ENCODE data around the gene MPPE1. TPM values are rescaled to one million over a fixed set of nuclear protein-coding genes. Genes with fewer than 3 reads are reported as not detected.

MPPE1 gene
- polyA plus RNA-seq, 2 donors = 19.1 to 20.3 TPM

GRCh38 chr18:11850821-11851145 lies 57.3 kb downstream of the MPPE1 start:
- no peaks in the 10 kb centered on the region for H3K27me3 ChIP-seq (ENCODE audit: control insufficient read depth in 1 of 2, insufficient read depth in 2 of 2, low read length in 2 of 2)
- peak overlapping the region; percentile 71 to 98 for H3K27ac ChIP-seq (ENCODE audit: low read depth in 2 of 2, low read length in 1 of 2)
- H3K4me3 ChIP-seq (ENCODE audit: low read depth in 1 of 2, low read length in 2 of 2) = peak overlapping the region; percentile 78 to 91
- H3K36me3 ChIP-seq (ENCODE audit: control insufficient read depth in 2 of 2, insufficient read depth in 2 of 2, low read length in 1 of 2) = no peaks in the 10 kb centered on the region
- H3K9me3 ChIP-seq (ENCODE audit: control insufficient read depth in 2 of 2, insufficient read depth in 1 of 2, low read depth in 1 of 2, low read length in 1 of 2) = no peaks in the 10 kb centered on the region
- H3K4me1 ChIP-seq (ENCODE audit: control insufficient read depth in 2 of 2, insufficient read depth in 2 of 2, low read length in 1 of 2) = peaks cover 0 to 1% of the 10 kb centered on the region in 2 donors
- WGBS, 2 donors = 0 to 1% methylated on average over 10 of the region's 10 CpGs

GRCh38 chr18:11849841-11850634 lies 58.1 kb downstream of the MPPE1 start:
- Histone ChIP-seq H3K4me1 (ENCODE audit: control insufficient read depth in 2 of 2, insufficient read depth in 2 of 2, low read length in 1 of 2) (peaks cover 0 to 1% of the 10 kb centered on the region in 2 donors), H3K27me3 (ENCODE audit: control insufficient read depth in 1 of 2, insufficient read depth in 2 of 2, low read length in 2 of 2) (no peaks in the 10 kb centered on the region), H3K9me3 (ENCODE audit: control insufficient read depth in 2 of 2, insufficient read depth in 1 of 2, low read depth in 1 of 2, low read length in 1 of 2) (no peaks in the 10 kb centered on the region), H3K4me3 (ENCODE audit: low read depth in 1 of 2, low read length in 2 of 2) (peak overlapping the region; percentile 25 to 91), H3K27ac (ENCODE audit: low read depth in 2 of 2, low read length in 1 of 2) (peak overlapping the region; percentile 38 to 78), H3K36me3 (ENCODE audit: control insufficient read depth in 2 of 2, insufficient read depth in 2 of 2, low read length in 1 of 2) (no peaks in the 10 kb centered on the region)
- WGBS, 2 donors = 6 to 11% methylated on average over 17 of the region's 17 CpGs

GRCh38 chr18:11849279-11849678 lies 58.8 kb downstream of the MPPE1 start:
- no peaks in the 10 kb centered on the region for H3K9me3 ChIP-seq (ENCODE audit: control insufficient read depth in 2 of 2, insufficient read depth in 1 of 2, low read depth in 1 of 2, low read length in 1 of 2)
- H3K27me3 ChIP-seq (ENCODE audit: control insufficient read depth in 1 of 2, insufficient read depth in 2 of 2, low read length in 2 of 2) = no peaks in the 10 kb centered on the region
- no peak overlapping the region for H3K4me3 ChIP-seq (ENCODE audit: low read depth in 1 of 2, low read length in 2 of 2)
- peaks cover 0 to 1% of the 10 kb centered on the region in 2 donors for H3K4me1 ChIP-seq (ENCODE audit: control insufficient read depth in 2 of 2, insufficient read depth in 2 of 2, low read length in 1 of 2)
- no peaks in the 10 kb centered on the region for H3K36me3 ChIP-seq (ENCODE audit: control insufficient read depth in 2 of 2, insufficient read depth in 2 of 2, low read length in 1 of 2)
- WGBS, 2 donors = 88 to 94% methylated on average over 7 of the region's 7 CpGs
- H3K27ac ChIP-seq (ENCODE audit: low read depth in 2 of 2, low read length in 1 of 2) = no peak overlapping the region

- H3K27ac ChIP-seq (ENCODE audit: low read depth in 2 of 2, low read length in 1 of 2) = no peak overlapping the region
- WGBS, 2 donors = 82 to 87% methylated on average over 4 of the region's 4 CpGs
- no peak overlapping the region for H3K4me3 ChIP-seq (ENCODE audit: low read depth in 1 of 2, low read length in 2 of 2)
- H3K27me3 ChIP-seq (ENCODE audit: control insufficient read depth in 1 of 2, insufficient read depth in 2 of 2, low read length in 2 of 2) = no peaks in the 10 kb centered on the region
- no peaks in the 10 kb centered on the region for H3K9me3 ChIP-seq (ENCODE audit: control insufficient read depth in 2 of 2, insufficient read depth in 1 of 2, low read depth in 1 of 2, low read length in 1 of 2)
- no peaks in the 10 kb centered on the region for H3K4me1 ChIP-seq (ENCODE audit: control insufficient read depth in 2 of 2, insufficient read depth in 2 of 2, low read length in 1 of 2)
- H3K36me3 ChIP-seq (ENCODE audit: control insufficient read depth in 2 of 2, insufficient read depth in 2 of 2, low read length in 1 of 2) = no peaks in the 10 kb centered on the region
Measured at GRCh38 chr18:11847811-11848210, 60.3 kb downstream of the MPPE1 start.

- H3K9me3 ChIP-seq (ENCODE audit: control insufficient read depth in 2 of 2, insufficient read depth in 1 of 2, low read depth in 1 of 2, low read length in 1 of 2) = no peaks in the 10 kb centered on the region
- H3K27me3 ChIP-seq (ENCODE audit: control insufficient read depth in 1 of 2, insufficient read depth in 2 of 2, low read length in 2 of 2) = no peaks in the 10 kb centered on the region
- H3K36me3 ChIP-seq (ENCODE audit: control insufficient read depth in 2 of 2, insufficient read depth in 2 of 2, low read length in 1 of 2) = no peaks in the 10 kb centered on the region
- WGBS, 2 donors = 81 to 93% methylated on average over 4 of the region's 4 CpGs
- H3K4me3 ChIP-seq (ENCODE audit: low read depth in 1 of 2, low read length in 2 of 2) = no peak overlapping the region
- H3K27ac ChIP-seq (ENCODE audit: low read depth in 2 of 2, low read length in 1 of 2) = no peak overlapping the region
- no peaks in the 10 kb centered on the region for H3K4me1 ChIP-seq (ENCODE audit: control insufficient read depth in 2 of 2, insufficient read depth in 2 of 2, low read length in 1 of 2)
Measured at GRCh38 chr18:11845654-11846053, 62.5 kb downstream of the MPPE1 start.

- no peak overlapping the region for H3K4me3 ChIP-seq (ENCODE audit: low read depth in 1 of 2, low read length in 2 of 2)
- no peaks in the 10 kb centered on the region for H3K4me1 ChIP-seq (ENCODE audit: control insufficient read depth in 2 of 2, insufficient read depth in 2 of 2, low read length in 1 of 2)
- no peak overlapping the region for H3K27ac ChIP-seq (ENCODE audit: low read depth in 2 of 2, low read length in 1 of 2)
- no peaks in the 10 kb centered on the region for H3K36me3 ChIP-seq (ENCODE audit: control insufficient read depth in 2 of 2, insufficient read depth in 2 of 2, low read length in 1 of 2)
- H3K9me3 ChIP-seq (ENCODE audit: control insufficient read depth in 2 of 2, insufficient read depth in 1 of 2, low read depth in 1 of 2, low read length in 1 of 2) = no peaks in the 10 kb centered on the region
- no peaks in the 10 kb centered on the region for H3K27me3 ChIP-seq (ENCODE audit: control insufficient read depth in 1 of 2, insufficient read depth in 2 of 2, low read length in 2 of 2)
- 87 to 88% methylated on average over 6 of the region's 6 CpGs for WGBS, 2 donors
Measured at GRCh38 chr18:11844436-11844835, 63.7 kb downstream of the MPPE1 start.

GRCh38 chr18:11842562-11842961 lies 65.6 kb downstream of the MPPE1 start:
- Histone ChIP-seq H3K4me3 (ENCODE audit: low read depth in 1 of 2, low read length in 2 of 2) (no peak overlapping the region), H3K9me3 (ENCODE audit: control insufficient read depth in 2 of 2, insufficient read depth in 1 of 2, low read depth in 1 of 2, low read length in 1 of 2) (no peaks in the 10 kb centered on the region), H3K36me3 (ENCODE audit: control insufficient read depth in 2 of 2, insufficient read depth in 2 of 2, low read length in 1 of 2) (no peaks in the 10 kb centered on the region), H3K27me3 (ENCODE audit: control insufficient read depth in 1 of 2, insufficient read depth in 2 of 2, low read length in 2 of 2) (no peaks in the 10 kb centered on the region), H3K4me1 (ENCODE audit: control insufficient read depth in 2 of 2, insufficient read depth in 2 of 2, low read length in 1 of 2) (no peaks in the 10 kb centered on the region), H3K27ac (ENCODE audit: low read depth in 2 of 2, low read length in 1 of 2) (no peak overlapping the region)
- WGBS, 2 donors = 68 to 69% methylated on average over 5 of the region's 5 CpGs

GRCh38 chr18:11840493-11840892 lies 67.6 kb downstream of the MPPE1 start:
- 53 to 67% methylated on average over 6 of the region's 6 CpGs for WGBS, 2 donors

GRCh38 chr18:11839556-11839955 lies 68.6 kb downstream of the MPPE1 start:
- 73 to 77% methylated on average over 6 of the region's 6 CpGs for WGBS, 2 donors

More at GRCh38 chr18:11840493-11840892, 67.6 kb downstream of the MPPE1 start:
- Histone ChIP-seq H3K36me3 (ENCODE audit: control insufficient read depth in 2 of 2, insufficient read depth in 2 of 2, low read length in 1 of 2) (no peaks in the 10 kb centered on the region), H3K4me3 (ENCODE audit: low read depth in 1 of 2, low read length in 2 of 2) (no peak overlapping the region), H3K27ac (ENCODE audit: low read depth in 2 of 2, low read length in 1 of 2) (no peak overlapping the region), H3K4me1 (ENCODE audit: control insufficient read depth in 2 of 2, insufficient read depth in 2 of 2, low read length in 1 of 2) (no peaks in the 10 kb centered on the region), H3K27me3 (ENCODE audit: control insufficient read depth in 1 of 2, insufficient read depth in 2 of 2, low read length in 2 of 2) (no peaks in the 10 kb centered on the region), H3K9me3 (ENCODE audit: control insufficient read depth in 2 of 2, insufficient read depth in 1 of 2, low read depth in 1 of 2, low read length in 1 of 2) (no peaks in the 10 kb centered on the region)

GRCh38 chr18:11834772-11835171 lies 73.3 kb downstream of the MPPE1 start:
- H3K27me3 ChIP-seq (ENCODE audit: control insufficient read depth in 1 of 2, insufficient read depth in 2 of 2, low read length in 2 of 2) = no peaks in the 10 kb centered on the region
- 78 to 86% methylated on average over 5 of the region's 5 CpGs for WGBS, 2 donors
- no peaks in the 10 kb centered on the region for H3K36me3 ChIP-seq (ENCODE audit: control insufficient read depth in 2 of 2, insufficient read depth in 2 of 2, low read length in 1 of 2)
- H3K27ac ChIP-seq (ENCODE audit: low read depth in 2 of 2, low read length in 1 of 2) = no peak overlapping the region
- no peaks in the 10 kb centered on the region for H3K9me3 ChIP-seq (ENCODE audit: control insufficient read depth in 2 of 2, insufficient read depth in 1 of 2, low read depth in 1 of 2, low read length in 1 of 2)
- H3K4me3 ChIP-seq (ENCODE audit: low read depth in 1 of 2, low read length in 2 of 2) = no peak overlapping the region
- H3K4me1 ChIP-seq (ENCODE audit: control insufficient read depth in 2 of 2, insufficient read depth in 2 of 2, low read length in 1 of 2) = no peaks in the 10 kb centered on the region

More at GRCh38 chr18:11839556-11839955, 68.6 kb downstream of the MPPE1 start:
- Histone ChIP-seq H3K27ac (ENCODE audit: low read depth in 2 of 2, low read length in 1 of 2) (no peak overlapping the region), H3K9me3 (ENCODE audit: control insufficient read depth in 2 of 2, insufficient read depth in 1 of 2, low read depth in 1 of 2, low read length in 1 of 2) (no peaks in the 10 kb centered on the region), H3K4me3 (ENCODE audit: low read depth in 1 of 2, low read length in 2 of 2) (no peak overlapping the region), H3K4me1 (ENCODE audit: control insufficient read depth in 2 of 2, insufficient read depth in 2 of 2, low read length in 1 of 2) (no peaks in the 10 kb centered on the region), H3K27me3 (ENCODE audit: control insufficient read depth in 1 of 2, insufficient read depth in 2 of 2, low read length in 2 of 2) (no peaks in the 10 kb centered on the region), H3K36me3 (ENCODE audit: control insufficient read depth in 2 of 2, insufficient read depth in 2 of 2, low read length in 1 of 2) (no peaks in the 10 kb centered on the region)

All from esophagus (tissue), 2 donors.